Osteocyte (in vitro differentiated cells): ENCODE data around the gene OSBPL5. TPM values are rescaled to one million over a fixed set of nuclear protein-coding genes. Genes with fewer than 3 reads are reported as not detected.

Experiments used
- DNase-seq: peaks from one replicate; pipeline ENCODE4 v3.0.0; 2021; ENCODE audit warnings: mixed read lengths; ENCODE audit not compliant: unreplicated experiment; ENCODE audit errors: extremely low spot score
- H3K27ac Mint-ChIP-seq: one replicate; pipeline ENCODE4 v1.8.0; 2021; ENCODE audit warnings: mild to moderate bottlenecking, mixed read lengths; ENCODE audit not compliant: unreplicated experiment
- H3K27me3 Mint-ChIP-seq: one replicate; pipeline ENCODE4 v1.8.0; 2021; ENCODE audit warnings: mixed read lengths; ENCODE audit not compliant: unreplicated experiment
- H3K36me3 Mint-ChIP-seq: one replicate; pipeline ENCODE4 v1.8.0; 2021; ENCODE audit warnings: mixed read lengths; ENCODE audit not compliant: unreplicated experiment
- H3K4me1 Mint-ChIP-seq: one replicate; pipeline ENCODE4 v1.8.0; 2021; ENCODE audit warnings: mixed read lengths; ENCODE audit not compliant: unreplicated experiment
- H3K4me3 Mint-ChIP-seq: one replicate; pipeline ENCODE4 v1.8.0; 2021; ENCODE audit warnings: mild to moderate bottlenecking, moderate library complexity, mixed read lengths; ENCODE audit not compliant: unreplicated experiment
- H3K9me3 Mint-ChIP-seq: one replicate; pipeline ENCODE4 v1.8.0; 2021; ENCODE audit warnings: mixed read lengths; ENCODE audit not compliant: unreplicated experiment
- CTCF ChIP-seq: fragments of 200-600 bp; sonication (generic); IDR thresholded peaks from 2 replicates; pipeline ENCODE4 v1.5.0; 2021; ENCODE audit warnings: antibody characterized with exemption, mild to moderate bottlenecking, moderate library complexity
- total RNA-seq: library from RNA; stranded (reverse); gene quantifications from 2 replicates; pipeline ENCODE4 v1.2.1, GENCODE V29; 2021

Gene OSBPL5
- total RNA-seq, 1 donor from 2014 or later: 47.9 TPM

- Mint-ChIP-seq H3K4me3 (no peak overlapping the region), H3K36me3 (peaks cover 3% of the 10 kb centered on the region), H3K9me3 (no peaks in the 10 kb centered on the region), H3K27ac (no peak overlapping the region), H3K27me3 (no peaks in the 10 kb centered on the region), H3K4me1 (peaks cover 6% of the 10 kb centered on the region)
- no peak for DNase-seq
- no peak for TF ChIP-seq CTCF
Measured at GRCh38 chr11:3127706-3128355, 37.3 kb downstream of the OSBPL5 start.

- DNase-seq: no peak
- no peaks in the 10 kb centered on the region for H3K36me3 Mint-ChIP-seq
- no peaks in the 10 kb centered on the region for H3K9me3 Mint-ChIP-seq
- no peaks in the 10 kb centered on the region for H3K27me3 Mint-ChIP-seq
- no peak overlapping the region for H3K4me3 Mint-ChIP-seq
- peaks cover 6% of the 10 kb centered on the region for H3K4me1 Mint-ChIP-seq
- H3K27ac Mint-ChIP-seq: no peak overlapping the region
- no peak for TF ChIP-seq CTCF
Measured at GRCh38 chr11:3126901-3127691, 38.0 kb downstream of the OSBPL5 start.

GRCh38 chr11:3126207-3126865 lies 38.8 kb downstream of the OSBPL5 start:
- peaks cover 5% of the 10 kb centered on the region for H3K36me3 Mint-ChIP-seq
- no peaks in the 10 kb centered on the region for H3K27me3 Mint-ChIP-seq
- no peaks in the 10 kb centered on the region for H3K9me3 Mint-ChIP-seq
- H3K27ac Mint-ChIP-seq: no peak overlapping the region
- no peak overlapping the region for H3K4me3 Mint-ChIP-seq
- no peak for TF ChIP-seq CTCF
- peaks cover 6% of the 10 kb centered on the region for H3K4me1 Mint-ChIP-seq
- DNase-seq: no peak

GRCh38 chr11:3124821-3125220 lies 40.3 kb downstream of the OSBPL5 start:
- Mint-ChIP-seq H3K27ac (no peak overlapping the region), H3K4me3 (no peak overlapping the region), H3K27me3 (no peaks in the 10 kb centered on the region), H3K36me3 (peaks cover 8% of the 10 kb centered on the region), H3K4me1 (peaks cover 6% of the 10 kb centered on the region), H3K9me3 (no peaks in the 10 kb centered on the region)
- no peak for TF ChIP-seq CTCF
- DNase-seq: no peak
